ENCODE measurements around the gene PFDN6.

Gene PFDN6

GRCh38 chr6:33288141-33288920 is 1.1 kb upstream of the PFDN6 start:
- no peaks in the 10 kb centered on the region for H3K9me3 ChIP-seq (ENCODE audit: insufficient read depth, low read depth, low read length)
- peak overlapping the region; percentile 89; the same call in 1 of the 2 replicates for H3K9ac ChIP-seq (ENCODE audit: low read depth, low read length)
- H3K36me3 ChIP-seq (ENCODE audit: insufficient read depth, low read depth, low read length), result peaks cover 70% of the 10 kb centered on the region
- no peak overlapping the region for H3K27ac ChIP-seq (ENCODE audit: low read length)
- peaks cover 8% of the 10 kb centered on the region; the same call in 1 of the 2 replicates for H3K4me1 ChIP-seq (ENCODE audit: insufficient read depth, low read length)
- no peaks in the 10 kb centered on the region for H3K27me3 ChIP-seq (ENCODE audit: insufficient read depth, low read length)
- H3K4me3 ChIP-seq (ENCODE audit: low read length), result peak overlapping the region; percentile 94

- H3K27me3 ChIP-seq (ENCODE audit: insufficient read depth, low read length), result no peaks in the 10 kb centered on the region
- peak overlapping the region; percentile 89 for H3K9ac ChIP-seq (ENCODE audit: low read depth, low read length)
- H3K4me3 ChIP-seq (ENCODE audit: low read length), result peak overlapping the region; percentile 94
- H3K27ac ChIP-seq (ENCODE audit: low read length), result peak overlapping the region; percentile 11
- H3K4me1 ChIP-seq (ENCODE audit: insufficient read depth, low read length), result peaks cover 8% of the 10 kb centered on the region; the same call in 1 of the 2 replicates
- no peaks in the 10 kb centered on the region for H3K9me3 ChIP-seq (ENCODE audit: insufficient read depth, low read depth, low read length)
- H3K36me3 ChIP-seq (ENCODE audit: insufficient read depth, low read depth, low read length), result peaks cover 65% of the 10 kb centered on the region
These were observed 449 bp downstream of the PFDN6 start for GRCh38 chr6:33289784-33290315.

- Histone ChIP-seq H3K4me1 (ENCODE audit: insufficient read depth, low read length) (peaks cover 8% of the 10 kb centered on the region; the same call in 1 of the 2 replicates), H3K9me3 (ENCODE audit: insufficient read depth, low read depth, low read length) (no peaks in the 10 kb centered on the region), H3K27me3 (ENCODE audit: insufficient read depth, low read length) (no peaks in the 10 kb centered on the region), H3K4me3 (ENCODE audit: low read length) (peak overlapping the region; percentile 94), H3K27ac (ENCODE audit: low read length) (no peak overlapping the region), H3K9ac (ENCODE audit: low read depth, low read length) (peak overlapping the region; percentile 89; the same call in 1 of the 2 replicates), H3K36me3 (ENCODE audit: insufficient read depth, low read depth, low read length) (peaks cover 59% of the 10 kb centered on the region)
These were observed 1.1 kb downstream of the PFDN6 start for GRCh38 chr6:33290459-33290858.

GRCh38 chr6:33292996-33293682 is 3.7 kb downstream of the PFDN6 start:
- H3K27me3 ChIP-seq (ENCODE audit: insufficient read depth, low read length), result no peaks in the 10 kb centered on the region

GRCh38 chr6:33294086-33294823 is 4.9 kb downstream of the PFDN6 start:
- Histone ChIP-seq H3K27me3 (ENCODE audit: insufficient read depth, low read length) (no peaks in the 10 kb centered on the region), H3K4me1 (ENCODE audit: insufficient read depth, low read length) (peaks cover 3% of the 10 kb centered on the region; the same call in 1 of the 2 replicates), H3K36me3 (ENCODE audit: insufficient read depth, low read depth, low read length) (peaks cover 37% of the 10 kb centered on the region), H3K9me3 (ENCODE audit: insufficient read depth, low read depth, low read length) (no peaks in the 10 kb centered on the region), H3K4me3 (ENCODE audit: low read length) (no peak overlapping the region), H3K9ac (ENCODE audit: low read depth, low read length) (no peak overlapping the region), H3K27ac (ENCODE audit: low read length) (no peak overlapping the region)

More at GRCh38 chr6:33292996-33293682, 3.7 kb downstream of the PFDN6 start:
- H3K27ac ChIP-seq (ENCODE audit: low read length), result no peak overlapping the region
- H3K9ac ChIP-seq (ENCODE audit: low read depth, low read length), result no peak overlapping the region
- H3K4me3 ChIP-seq (ENCODE audit: low read length), result no peak overlapping the region
- peaks cover 38% of the 10 kb centered on the region for H3K36me3 ChIP-seq (ENCODE audit: insufficient read depth, low read depth, low read length)
- no peaks in the 10 kb centered on the region for H3K9me3 ChIP-seq (ENCODE audit: insufficient read depth, low read depth, low read length)
- H3K4me1 ChIP-seq (ENCODE audit: insufficient read depth, low read length), result peaks cover 6% of the 10 kb centered on the region; the same call in 1 of the 2 replicates

GRCh38 chr6:33295621-33296369 is 6.4 kb downstream of the PFDN6 start:
- Histone ChIP-seq H3K4me3 (ENCODE audit: low read length) (no peak overlapping the region), H3K36me3 (ENCODE audit: insufficient read depth, low read depth, low read length) (peaks cover 35% of the 10 kb centered on the region), H3K9ac (ENCODE audit: low read depth, low read length) (no peak overlapping the region), H3K27ac (ENCODE audit: low read length) (no peak overlapping the region), H3K27me3 (ENCODE audit: insufficient read depth, low read length) (no peaks in the 10 kb centered on the region), H3K4me1 (ENCODE audit: insufficient read depth, low read length) (no peaks in the 10 kb centered on the region), H3K9me3 (ENCODE audit: insufficient read depth, low read depth, low read length) (no peaks in the 10 kb centered on the region)

- peak overlapping the region; percentile 3 for H3K27ac ChIP-seq (ENCODE audit: low read length)
- no peaks in the 10 kb centered on the region for H3K4me1 ChIP-seq (ENCODE audit: insufficient read depth, low read length)
- H3K9me3 ChIP-seq (ENCODE audit: insufficient read depth, low read depth, low read length), result no peaks in the 10 kb centered on the region
- H3K9ac ChIP-seq (ENCODE audit: low read depth, low read length), result peak overlapping the region; percentile 71; the same call in 1 of the 2 replicates
- H3K36me3 ChIP-seq (ENCODE audit: insufficient read depth, low read depth, low read length), result peaks cover 24% of the 10 kb centered on the region
- H3K27me3 ChIP-seq (ENCODE audit: insufficient read depth, low read length), result no peaks in the 10 kb centered on the region
- H3K4me3 ChIP-seq (ENCODE audit: low read length), result peak overlapping the region; percentile 98
These were observed 7.5 kb downstream of the PFDN6 start for GRCh38 chr6:33296797-33297405.

GRCh38 chr6:33297406-33297955 is 8.1 kb downstream of the PFDN6 start:
- H3K4me3 ChIP-seq (ENCODE audit: low read length), result peak overlapping the region; percentile 98
- peaks cover 19% of the 10 kb centered on the region for H3K36me3 ChIP-seq (ENCODE audit: insufficient read depth, low read depth, low read length)
- H3K9me3 ChIP-seq (ENCODE audit: insufficient read depth, low read depth, low read length), result no peaks in the 10 kb centered on the region
- H3K27ac ChIP-seq (ENCODE audit: low read length), result peak overlapping the region; percentile 3
- H3K4me1 ChIP-seq (ENCODE audit: insufficient read depth, low read length), result no peaks in the 10 kb centered on the region
- H3K9ac ChIP-seq (ENCODE audit: low read depth, low read length), result peak overlapping the region; percentile 71; the same call in 1 of the 2 replicates
- H3K27me3 ChIP-seq (ENCODE audit: insufficient read depth, low read length), result no peaks in the 10 kb centered on the region

- Histone ChIP-seq H3K4me3 (ENCODE audit: low read length) (peak overlapping the region; percentile 98), H3K36me3 (ENCODE audit: insufficient read depth, low read depth, low read length) (peaks cover 12% of the 10 kb centered on the region), H3K27me3 (ENCODE audit: insufficient read depth, low read length) (no peaks in the 10 kb centered on the region), H3K27ac (ENCODE audit: low read length) (no peak overlapping the region), H3K9ac (ENCODE audit: low read depth, low read length) (peak overlapping the region; percentile 92; the same call in 1 of the 2 replicates), H3K9me3 (ENCODE audit: insufficient read depth, low read depth, low read length) (no peaks in the 10 kb centered on the region), H3K4me1 (ENCODE audit: insufficient read depth, low read length) (no peaks in the 10 kb centered on the region)
These were observed 8.8 kb downstream of the PFDN6 start for GRCh38 chr6:33297956-33298772.

- Histone ChIP-seq H3K27me3 (ENCODE audit: insufficient read depth, low read length) (no peaks in the 10 kb centered on the region), H3K9ac (ENCODE audit: low read depth, low read length) (peak within 1 kb of the TSS; percentile 92), H3K4me3 (ENCODE audit: low read length) (peak within 1 kb of the TSS; percentile 98), H3K36me3 (ENCODE audit: insufficient read depth, low read depth, low read length) (peaks cover 9% of the 10 kb centered on the region), H3K9me3 (ENCODE audit: insufficient read depth, low read depth, low read length) (no peaks in the 10 kb centered on the region), H3K27ac (ENCODE audit: low read length) (peak within 1 kb of the TSS; percentile 86), H3K4me1 (ENCODE audit: insufficient read depth, low read length) (no peaks in the 10 kb centered on the region)
These were observed 9.4 kb downstream of the PFDN6 start, which contains the start of gene RGL2 for GRCh38 chr6:33298773-33299236. RGL2 (minus strand) TSS chr6:33298942; CDS start chr6:33298610, 332 bp downstream.
